OCI-LY7 (cell line): ENCODE data around the gene NPIPB6. TPM values are rescaled to one million over a fixed set of nuclear protein-coding genes. Genes with fewer than 3 reads are reported as not detected.

Experiments used
- BruUV-seq: library from RNA; stranded (reverse); fragments of 400-500 nt; replicated peaks from 2 replicates; lab custom pipeline; 2021; lab: Mats Ljungman, UMichigan
- CTCF ChIA-PET: fragments of 300-600 bp; sonication (Branson Sonifier 250); formaldehyde crosslinking; loops from one replicate; lab custom pipeline; 2022; ENCODE audit warnings: antibody characterized with exemption; ENCODE audit not compliant: unreplicated experiment; lab: Charles Lee
- POLR2A ChIA-PET: fragments of 300-600 bp; sonication (Branson Sonifier 250); formaldehyde crosslinking; loops from one replicate; lab custom pipeline; 2022; ENCODE audit warnings: antibody characterized with exemption; lab: Charles Lee
- DNase-seq: peaks from one replicate; pipeline ENCODE4 v3.0.0-alpha.2; 2015; ENCODE audit warnings: low spot score
- H2AFZ ChIP-seq: fragments of 200-600 bp; sonication (generic), shearing (Covaris generic); 2 replicates; pipeline ENCODE4 v1.6.1; 2014; ENCODE audit warnings: mild to moderate bottlenecking, antibody characterized with exemption, low read length, moderate library complexity
- H3K27ac ChIP-seq: fragments of 200-600 bp; sonication (generic); 2 replicates; pipeline ENCODE4 v1.5.1; 2014; ENCODE audit warnings: mixed run types, low read depth, mild to moderate bottlenecking, moderate library complexity, low read length, inconsistent platforms; ENCODE audit not compliant: poor library complexity, severe bottlenecking
- H3K36me3 ChIP-seq: fragments of 200-600 bp; sonication (generic); 2 replicates; pipeline ENCODE4 v1.6.1; 2014; ENCODE audit warnings: mild to moderate bottlenecking, antibody characterized with exemption, low read length, moderate library complexity, mixed read lengths; ENCODE audit not compliant: insufficient read depth
- H3K4me1 ChIP-seq: fragments of 200-600 bp; sonication (generic); 2 replicates; pipeline ENCODE4 v1.5.1; 2014; ENCODE audit warnings: mild to moderate bottlenecking, low read length; ENCODE audit not compliant: insufficient read depth, poor library complexity, severe bottlenecking
- H3K4me2 ChIP-seq: fragments of 200-600 bp; sonication (generic); 2 replicates; pipeline ENCODE4 v1.6.1; 2014; ENCODE audit warnings: mild to moderate bottlenecking, low read length
- H3K4me3 ChIP-seq: fragments of 200-600 bp; sonication (generic); 2 replicates; pipeline ENCODE4 v1.5.1; 2014; ENCODE audit warnings: mild to moderate bottlenecking, low read depth, low read length; ENCODE audit not compliant: poor library complexity, severe bottlenecking
- H3K79me2 ChIP-seq: fragments of 200-600 bp; sonication (generic); 2 replicates; pipeline ENCODE4 v1.6.1; 2016; ENCODE audit warnings: low read depth, mild to moderate bottlenecking, low read length, moderate library complexity, mixed read lengths; ENCODE audit not compliant: insufficient read depth
- H3K9me2 ChIP-seq: fragments of 200-600 bp; sonication (generic); 2 replicates; pipeline ENCODE4 v1.6.1; 2016; ENCODE audit warnings: mild to moderate bottlenecking, low read length, mixed read lengths; ENCODE audit not compliant: insufficient read depth
- H3K9me3 ChIP-seq: fragments of 200-600 bp; sonication (generic); 2 replicates; pipeline ENCODE4 v1.6.1; 2014; ENCODE audit warnings: mild to moderate bottlenecking, mixed run types, low read length, mixed read lengths
- H4K20me1 ChIP-seq: fragments of 200-600 bp; sonication (generic); 2 replicates; pipeline ENCODE4 v1.6.1; 2014; ENCODE audit warnings: mild to moderate bottlenecking, antibody characterized with exemption, low read length, moderate library complexity, mixed read lengths; ENCODE audit not compliant: insufficient read depth
- CTCF ChIP-seq: fragments of 200-600 bp; sonication (generic); conservative IDR thresholded peaks from 2 replicates; pipeline ENCODE4 v1.5.1; 2014; ENCODE audit warnings: mild to moderate bottlenecking, antibody characterized with exemption, low read length, moderate library complexity, mixed read lengths
- EZH2phosphoT487 ChIP-seq: fragments of 200-600 bp; sonication (generic); IDR thresholded peaks from 2 replicates; pipeline ENCODE4 v1.6.1; 2018; ENCODE audit warnings: low read depth, borderline replicate concordance, mild to moderate bottlenecking, mixed run types, antibody characterized with exemption, low read length, moderate library complexity, mixed read lengths
- intact Hi-C: fragments of 100-400 bp; cut with micrococcal nuclease; formaldehyde crosslinking; loops from one replicate; pipeline ENCODE4 v1.10.0; 2022; ENCODE audit not compliant: unreplicated experiment
- total RNA-seq, 2 experiments: library from RNA; depleted of rRNA in 1 of 2; stranded (reverse); fragments of >200 nt in 1 of 2; shearing (Covaris generic) in 1 of 2; gene quantifications; 2 replicates each; pipeline ENCODE4 v1.2.3, GENCODE V29; 2014 to 2022

The NPIPB6 gene
- total RNA-seq, 2 experiments from 2014 or later: 5.3 to 16.1 TPM

- no TSS peak for BruUV-seq
- Histone ChIP-seq H3K36me3 (no peaks in the 10 kb centered on the region), H3K27ac (no peak overlapping the region), H2AFZ (no peak overlapping the region), H3K4me3 (no peak overlapping the region), H3K9me3 (no peaks in the 10 kb centered on the region), H4K20me1 (no peaks in the 10 kb centered on the region; the same call in 1 of the 2 replicates), H3K4me1 (no peaks in the 10 kb centered on the region), H3K4me2 (no peak overlapping the region), H3K9me2 (no peaks in the 10 kb centered on the region), H3K79me2 (no peaks in the 10 kb centered on the region)
- no peak for DNase-seq
- TF ChIP-seq CTCF: no peak
- no peak for TF ChIP-seq EZH2phosphoT487
- CTCF ChIA-PET: no interaction called here
- intact Hi-C loops: no loop called here
- POLR2A ChIA-PET: no interaction called here
Measured at GRCh38 chr16:28298511-28298878, 64.8 kb downstream of the NPIPB6 start.

GRCh38 chr16:28297784-28298510 is 65.4 kb downstream of the NPIPB6 start:
- intact Hi-C loops: no loop called here
- DNase-seq: no peak
- Histone ChIP-seq H4K20me1 (no peaks in the 10 kb centered on the region; the same call in 1 of the 2 replicates), H3K4me3 (no peak overlapping the region), H3K36me3 (no peaks in the 10 kb centered on the region), H3K4me1 (peaks cover 4% of the 10 kb centered on the region), H3K79me2 (no peaks in the 10 kb centered on the region), H3K4me2 (no peak overlapping the region), H3K9me3 (no peaks in the 10 kb centered on the region), H3K9me2 (no peaks in the 10 kb centered on the region), H2AFZ (no peak overlapping the region), H3K27ac (no peak overlapping the region)
- POLR2A ChIA-PET: no interaction called here
- CTCF ChIA-PET: no interaction called here
- TF ChIP-seq EZH2phosphoT487 (no peak), CTCF (no peak)
- no TSS peak for BruUV-seq

GRCh38 chr16:28297308-28297707 is 66.0 kb downstream of the NPIPB6 start:
- ChIA-PET POLR2A (no interaction called here), CTCF (no interaction called here)
- no peak for DNase-seq
- Histone ChIP-seq H3K9me3 (no peaks in the 10 kb centered on the region), H3K9me2 (no peaks in the 10 kb centered on the region), H3K4me2 (no peak overlapping the region), H3K27ac (no peak overlapping the region), H3K4me1 (peaks cover 9% of the 10 kb centered on the region), H3K36me3 (no peaks in the 10 kb centered on the region), H2AFZ (no peak overlapping the region), H3K79me2 (no peaks in the 10 kb centered on the region), H3K4me3 (no peak overlapping the region), H4K20me1 (no peaks in the 10 kb centered on the region; the same call in 1 of the 2 replicates)
- TF ChIP-seq CTCF (no peak), EZH2phosphoT487 (no peak)
- no TSS peak for BruUV-seq
- intact Hi-C loops: no loop called here
